ENCODE measurements around the gene ARHGEF40.
A peak's percentile ranks its signal among the peaks of the same experiment; 100 is the strongest.

The ARHGEF40 gene

GRCh38 chr14:21070083-21070609 is at the start of gene ARHGEF40:
Gene ARHGEF40, plus strand, starts transcription at chr14:21070304. Its CDS starts 93 bp downstream, at chr14:21070397.
- DNase-seq = no peak

DNA sequence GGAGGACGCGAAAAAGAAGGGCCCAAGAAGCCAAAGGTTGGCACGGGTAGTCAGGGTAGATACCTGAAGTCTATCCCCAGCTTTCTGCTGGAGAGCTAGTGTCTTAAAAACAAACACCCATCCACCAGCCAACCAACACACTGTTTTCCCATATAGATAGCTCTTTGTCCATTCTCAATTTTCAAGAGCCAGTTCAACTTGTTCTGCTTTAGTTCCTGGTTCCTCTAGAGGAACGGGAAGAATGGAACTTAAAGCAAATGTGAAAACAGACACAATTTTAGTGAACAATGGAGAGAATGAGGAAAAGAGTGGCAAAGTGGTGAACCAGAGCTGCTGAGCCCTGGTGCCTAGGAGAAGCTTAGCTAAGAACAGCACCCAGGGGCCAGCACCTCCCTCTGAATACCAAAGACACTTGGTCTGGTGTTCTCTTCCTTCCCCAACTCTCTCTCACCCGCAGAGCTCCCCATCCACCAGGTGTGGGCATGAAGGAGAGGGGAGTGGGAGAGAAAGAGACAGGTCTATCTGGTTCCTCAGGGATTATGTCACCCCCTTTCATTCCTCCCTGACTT is 49.0 kb upstream of the ARHGEF40 start:
- DNase-seq = no peak

DNA sequence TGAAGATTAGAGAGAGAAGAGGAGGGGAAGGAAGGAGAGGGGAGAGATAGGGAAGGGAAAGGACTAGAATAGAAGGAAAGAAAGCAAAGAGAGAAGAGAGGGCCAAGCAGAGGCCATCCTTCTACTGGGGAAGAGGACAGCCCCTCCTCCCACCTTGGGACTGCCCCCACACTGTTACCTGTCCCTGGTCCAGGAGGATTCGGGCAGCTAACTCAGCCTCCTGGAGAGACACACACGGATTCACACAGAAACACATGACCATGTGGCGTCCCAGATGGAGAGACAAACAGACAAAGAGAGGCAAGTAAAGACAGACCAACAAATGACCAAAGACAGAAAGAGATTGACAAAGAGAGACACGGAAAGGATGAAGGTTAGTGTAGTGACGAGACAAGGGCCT is 47.4 kb upstream of the ARHGEF40 start:
- no peak for DNase-seq

DNA sequence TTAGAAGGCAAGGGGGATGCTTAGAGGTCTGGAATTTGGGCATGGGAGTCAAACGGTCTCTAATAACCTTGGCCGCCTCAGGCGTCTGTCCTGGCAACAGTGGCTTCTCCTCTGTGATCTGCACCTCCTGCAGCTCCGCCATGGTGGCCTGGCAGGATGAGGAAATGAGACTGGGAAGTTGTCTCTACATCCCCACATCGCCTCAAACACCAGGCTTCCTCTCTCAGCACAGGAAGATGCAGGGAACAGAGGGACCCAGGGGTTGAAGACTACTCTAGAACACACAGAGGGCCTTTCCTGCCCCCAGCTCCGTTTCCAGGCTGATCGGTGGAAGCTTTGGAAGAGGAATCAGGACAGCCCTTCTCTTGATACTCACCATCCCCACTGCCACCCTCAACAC is 46.9 kb upstream of the ARHGEF40 start:
- no peak for DNase-seq

DNA sequence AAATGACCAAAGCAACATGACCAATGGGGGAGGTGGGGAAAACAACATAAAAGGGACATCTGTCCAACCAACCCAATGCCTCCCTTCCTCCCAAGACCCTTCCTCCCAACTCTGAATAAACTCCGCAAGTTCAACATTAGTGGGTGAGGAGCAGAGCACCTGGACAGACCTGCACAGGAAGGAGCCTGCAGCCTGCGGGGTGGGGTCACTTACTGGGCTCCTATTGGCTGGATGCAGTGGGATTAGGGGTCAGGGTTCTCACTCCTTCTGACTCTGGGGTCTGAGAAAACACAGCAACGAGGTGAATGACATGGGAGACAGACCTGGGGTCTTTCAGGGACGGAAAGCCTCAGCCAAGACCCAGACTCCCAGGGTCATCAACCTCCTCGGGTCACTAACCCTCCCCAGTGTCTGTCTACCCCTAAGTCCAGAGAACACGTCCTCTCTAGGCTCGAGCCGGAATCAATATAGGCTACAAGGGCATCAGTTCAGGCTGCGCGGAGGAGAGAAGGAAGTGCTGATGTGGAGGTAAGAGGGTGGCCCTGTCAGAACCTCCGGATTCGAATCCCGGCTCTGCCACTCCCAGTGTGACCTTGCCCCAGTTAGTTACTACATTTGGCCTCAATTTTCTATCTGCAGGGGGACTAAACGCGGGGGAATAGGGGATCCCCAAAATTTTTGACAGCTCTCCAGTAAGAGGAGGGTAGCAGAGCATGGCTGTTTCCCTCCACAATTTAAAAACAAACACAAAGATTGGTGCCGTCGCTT is 46.1 kb upstream of the ARHGEF40 start:
- DNase-seq = no peak

DNA sequence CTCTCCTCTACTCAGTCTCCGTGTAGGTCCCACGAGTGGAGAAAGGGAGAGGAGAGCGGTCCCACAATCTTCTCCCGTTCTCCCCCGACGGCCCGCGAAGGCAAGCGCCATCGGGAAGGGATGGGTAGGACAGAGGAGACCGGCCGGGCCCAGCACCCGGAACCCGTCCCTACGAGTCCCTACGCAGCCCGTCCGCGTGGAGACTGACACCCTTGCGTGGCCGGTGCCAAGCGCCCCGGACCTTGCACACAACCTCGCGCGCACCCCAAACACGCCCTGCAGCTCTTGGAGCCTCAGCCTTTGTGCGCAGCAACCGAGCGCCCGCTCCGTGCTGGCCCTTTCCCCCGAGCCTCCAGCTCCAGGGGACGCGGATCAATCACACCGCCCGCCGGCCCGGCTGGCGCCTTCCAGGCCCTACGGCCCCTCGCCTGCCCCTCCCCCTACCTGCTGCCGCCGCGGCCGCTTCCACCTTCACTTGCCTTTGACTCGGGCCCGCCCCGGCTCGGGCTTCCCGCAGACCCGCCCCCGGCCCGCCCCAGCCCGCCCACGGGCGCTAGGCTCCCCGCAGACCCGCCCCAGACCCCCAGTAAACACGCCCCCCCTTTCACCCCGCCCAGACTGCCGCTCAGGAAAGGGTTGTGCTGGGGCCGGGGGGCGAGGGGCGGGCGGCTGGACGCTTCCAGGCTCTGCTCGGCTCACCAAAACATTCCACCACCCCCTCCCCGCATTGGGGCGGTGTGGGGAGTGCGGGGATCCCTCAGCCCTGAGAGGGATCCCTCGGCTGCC is 45.3 kb upstream of the ARHGEF40 start, which contains the start of gene NDRG2:
Gene NDRG2 (minus strand): TSS at position 477 of the 786 bp plus-strand sequence. CDS start 1,746 bp downstream, outside the sequence.
- peak; percentile 42 for DNase-seq

- no peak for DNase-seq
These were observed 44.5 kb upstream of the ARHGEF40 start for GRCh38 chr14:21025371-21026273.

- no peak for DNase-seq
These were observed 43.7 kb upstream of the ARHGEF40 start for GRCh38 chr14:21026274-21026987.

DNA sequence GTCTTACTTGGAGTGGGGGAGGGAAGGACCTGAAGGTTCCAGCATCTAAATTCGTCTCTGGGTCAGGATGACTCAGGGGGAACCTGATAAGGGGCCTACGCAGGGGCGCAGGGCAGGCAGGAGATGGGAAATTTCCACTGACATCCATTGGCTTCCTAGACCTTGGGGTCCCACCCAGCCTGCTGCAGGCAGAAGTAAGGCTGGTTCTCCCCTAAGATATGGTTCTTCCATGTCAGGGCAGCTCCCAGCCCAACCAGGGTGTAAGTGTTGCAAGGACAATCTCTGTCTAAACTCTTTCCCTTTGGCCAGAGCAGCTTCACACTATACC is 43.2 kb upstream of the ARHGEF40 start:
- DNase-seq = no peak

GRCh38 chr14:21029917-21030316 is 40.2 kb upstream of the ARHGEF40 start, which contains the start of gene TPPP2:
Gene TPPP2, plus strand, starts transcription at chr14:21030217. Its CDS starts 365 bp downstream, at chr14:21030582.
- no peak for DNase-seq

DNA sequence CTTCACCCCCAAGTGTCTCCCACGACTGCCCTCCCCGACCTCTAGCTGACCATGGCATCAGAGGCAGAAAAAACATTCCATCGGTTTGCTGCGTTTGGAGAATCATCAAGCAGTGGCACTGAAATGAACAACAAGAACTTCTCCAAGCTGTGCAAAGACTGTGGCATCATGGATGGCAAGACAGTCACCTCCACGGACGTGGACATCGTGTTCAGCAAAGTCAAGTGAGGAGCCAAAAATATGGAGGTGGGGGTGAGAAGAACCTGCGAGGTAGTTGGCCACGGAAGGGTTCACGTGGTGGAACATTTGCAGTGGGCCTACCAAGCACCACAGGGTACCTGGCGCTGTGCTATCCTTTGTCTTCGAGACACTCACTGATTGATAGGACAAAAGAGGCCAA is 39.6 kb upstream of the ARHGEF40 start:
- no peak for DNase-seq

DNA sequence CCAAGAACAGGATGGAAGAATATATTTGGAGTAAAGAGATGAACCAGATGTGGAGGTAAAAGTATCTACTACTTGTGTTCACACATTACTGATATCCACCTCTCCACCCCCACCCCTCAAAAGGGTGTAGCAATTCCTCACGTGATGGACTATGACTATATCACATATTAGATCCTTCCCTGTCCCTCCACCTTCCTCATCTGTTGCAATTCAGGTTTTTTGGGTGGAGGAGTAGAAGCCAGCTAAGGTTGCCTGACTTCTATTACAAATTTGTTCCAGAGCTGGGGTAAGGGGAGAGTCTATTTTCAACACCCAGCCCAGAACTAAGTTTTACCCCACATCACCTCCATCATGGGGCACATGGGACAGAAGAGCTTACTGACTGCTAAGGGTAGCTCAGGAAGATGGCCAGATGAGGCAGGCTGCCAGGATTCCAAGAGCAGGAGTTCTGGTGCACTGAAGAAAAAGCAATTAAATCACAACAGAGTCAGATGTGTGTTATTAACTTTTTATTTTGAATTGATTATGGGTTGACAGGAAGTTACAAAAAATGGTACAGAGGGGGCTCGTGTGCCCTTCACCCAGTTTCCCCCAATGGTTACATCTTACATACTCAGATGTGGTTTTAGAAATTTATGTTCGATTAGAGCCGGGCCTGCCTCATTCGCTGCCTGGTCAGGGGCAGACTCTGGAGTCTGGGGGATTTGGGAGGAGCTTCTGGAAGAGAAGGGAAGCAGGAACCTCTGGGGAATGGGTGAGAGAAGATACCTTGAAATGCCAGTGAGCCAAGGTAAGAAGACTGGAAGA is 37.6 kb upstream of the ARHGEF40 start:
- no peak for DNase-seq

DNA sequence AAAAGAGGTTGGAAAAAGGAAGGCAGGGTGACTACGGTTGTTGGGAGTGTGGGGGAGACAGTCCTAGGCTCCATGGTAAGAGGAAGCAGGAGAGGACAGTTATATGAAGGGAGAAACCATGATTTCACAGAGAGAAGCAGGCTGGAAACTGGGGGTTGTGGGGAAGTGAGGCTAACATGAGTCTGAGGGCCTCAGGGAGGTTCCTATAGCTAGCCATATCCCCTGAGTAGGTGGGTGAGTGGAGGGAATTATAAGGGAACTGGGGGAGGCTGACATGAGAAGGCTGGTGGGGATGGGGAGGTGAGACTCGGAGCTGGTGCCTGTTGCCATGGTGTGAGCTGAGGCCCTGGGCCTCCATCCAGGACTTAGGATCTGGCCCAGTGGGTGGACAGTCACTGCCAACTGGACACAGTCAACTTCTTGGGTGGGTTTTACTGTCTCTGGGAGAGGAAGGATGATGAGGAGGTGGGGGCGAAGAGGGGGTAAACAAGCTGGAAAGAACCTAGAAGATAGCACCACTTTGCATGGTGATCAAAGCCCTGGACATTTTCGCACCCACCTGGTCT is 36.9 kb upstream of the ARHGEF40 start:
- DNase-seq = no peak

DNA sequence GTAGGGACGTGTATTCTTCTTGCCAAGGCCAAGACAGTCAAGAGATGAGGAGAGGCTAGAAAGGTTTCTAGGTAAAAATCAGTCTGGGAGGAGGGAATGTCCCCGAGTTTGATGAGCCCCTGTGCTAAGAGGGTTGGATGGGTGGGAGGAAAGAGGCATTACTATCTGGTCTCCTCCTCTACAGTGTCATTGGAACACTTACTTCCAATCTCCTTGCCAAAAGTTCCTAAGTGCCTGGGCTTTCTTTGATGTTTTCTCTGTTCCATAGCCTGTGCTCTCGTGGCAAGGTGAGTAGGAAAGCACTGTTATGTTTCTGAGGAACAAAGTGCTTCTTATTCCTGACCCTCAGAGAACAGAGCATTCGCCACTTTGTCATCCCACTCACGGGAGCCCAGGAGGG is 35.4 kb upstream of the ARHGEF40 start, which contains the start of gene RNASE13:
Gene RNASE13 (minus strand): TSS at position 101 of the 400 bp plus-strand sequence. CDS start 519 bp downstream, outside the sequence.
- no peak for DNase-seq

DNA sequence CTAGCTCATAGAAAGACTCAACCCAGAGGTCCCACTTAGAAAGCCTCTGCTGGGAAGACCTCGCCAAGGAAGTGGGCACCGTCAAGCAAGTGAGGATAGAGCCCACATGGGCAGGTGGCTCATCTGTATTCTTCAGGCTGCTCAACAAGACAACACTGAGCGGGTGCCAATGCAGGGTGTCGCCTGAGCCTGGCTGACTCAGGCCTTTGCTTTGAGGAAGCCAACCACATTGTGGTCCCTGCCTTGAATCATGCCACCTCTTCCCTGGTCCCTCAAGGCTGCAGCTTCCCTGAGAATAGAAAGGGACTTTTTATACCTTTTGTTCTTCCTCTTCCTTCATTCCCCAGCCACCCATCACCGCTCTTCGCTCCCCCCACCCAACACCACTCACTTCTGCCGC is 33.4 kb upstream of the ARHGEF40 start:
- DNase-seq = no peak

GRCh38 chr14:21037156-21037555 is 32.9 kb upstream of the ARHGEF40 start:
- no peak for DNase-seq

- DNase-seq = no peak
These were observed 31.4 kb upstream of the ARHGEF40 start for GRCh38 chr14:21038441-21039422.

DNA sequence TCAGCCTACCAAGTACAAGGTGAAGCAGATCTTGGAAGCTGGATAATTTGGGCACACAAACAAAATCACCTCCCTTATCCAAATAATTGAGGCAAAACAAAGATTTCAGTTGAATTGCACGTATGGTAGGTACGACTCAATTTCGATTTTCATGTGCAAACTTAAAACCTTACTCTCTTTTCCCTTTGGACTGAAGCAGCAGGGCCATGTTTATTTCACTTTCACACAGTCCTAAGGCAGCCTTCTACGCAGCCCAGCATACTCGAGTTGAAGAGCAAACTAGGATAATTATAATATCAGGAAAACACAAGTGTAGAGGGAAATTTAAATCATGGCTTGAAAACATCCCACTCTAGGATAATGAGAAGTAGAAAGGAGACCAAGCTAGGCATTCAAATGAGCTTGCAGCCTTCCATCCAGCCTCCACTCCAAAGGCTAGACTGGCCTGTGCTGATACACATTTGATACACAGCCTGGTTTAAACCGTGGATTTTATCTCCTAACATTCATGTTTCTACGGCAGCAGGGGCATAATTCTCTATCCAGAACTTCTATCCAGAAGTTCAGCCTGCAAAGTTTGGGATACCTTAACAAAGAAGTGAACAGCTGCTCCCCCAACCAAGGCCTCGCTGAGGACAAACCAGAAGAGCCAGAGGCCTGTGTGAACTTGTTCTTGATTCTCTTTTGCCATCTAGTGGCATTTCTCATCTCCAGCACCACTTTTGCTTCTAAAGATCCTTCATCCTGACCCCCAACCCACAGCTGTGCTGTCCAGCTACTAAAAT is 30.3 kb upstream of the ARHGEF40 start:
- no peak for DNase-seq

Measured in NCI-H1436 (cell line).